SIG-M5 treated with dmso at 0.1 percent for 504 hours (cell line): ENCODE measurements around the gene PHACTR2.
A peak's percentile ranks its signal among the peaks of the same experiment; 100 is the strongest.
"Not testable (repeated sequence)": the region's sequence is repeated elsewhere in the genome, so short reads cannot be mapped to it uniquely, and the experiment has no call there.

Experiments
- DNase-seq: peaks from one replicate; lab custom pipeline; 2025; ENCODE audit not compliant: unreplicated experiment; lab: John Stamatoyannopoulos, UW

Gene PHACTR2

GRCh38 chr6:143844006-143844405 is 166.2 kb downstream of the PHACTR2 start:
- no peak for DNase-seq

GRCh38 chr6:143845033-143845432 is 167.3 kb downstream of the PHACTR2 start:
- DNase-seq: peak; percentile 25

GRCh38 chr6:143851706-143852105 is 173.9 kb downstream of the PHACTR2 start:
- not testable (repeated sequence) for DNase-seq

- not testable (repeated sequence) for DNase-seq
Measured at GRCh38 chr6:143855057-143855456, 177.3 kb downstream of the PHACTR2 start.

GRCh38 chr6:143856762-143857161 is 179.0 kb downstream of the PHACTR2 start:
- DNase-seq: not testable (repeated sequence)

- no peak for DNase-seq
Measured at GRCh38 chr6:143857651-143858050, 179.9 kb downstream of the PHACTR2 start.

- no peak for DNase-seq
Measured at GRCh38 chr6:143859891-143860660, 182.3 kb downstream of the PHACTR2 start.

GRCh38 chr6:143863771-143864170 is 186.0 kb downstream of the PHACTR2 start:
- DNase-seq: no peak

- DNase-seq: no peak
Measured at GRCh38 chr6:143864234-143864633, 186.5 kb downstream of the PHACTR2 start, which contains the start of gene ZC2HC1B. Gene ZC2HC1B (plus strand): TSS chr6:143864474. CDS start chr6:143864540, 66 bp downstream.

GRCh38 chr6:143867236-143867635 is 189.5 kb downstream of the PHACTR2 start:
- DNase-seq: no peak

GRCh38 chr6:143868808-143869207 is 191.0 kb downstream of the PHACTR2 start:
- not testable (repeated sequence) for DNase-seq

GRCh38 chr6:143871202-143871730 is 193.5 kb downstream of the PHACTR2 start:
- not testable (repeated sequence) for DNase-seq

GRCh38 chr6:143872201-143872600 is 194.4 kb downstream of the PHACTR2 start:
- peak; percentile 0 for DNase-seq

- not testable (repeated sequence) for DNase-seq
Measured at GRCh38 chr6:143873600-143873999, 195.8 kb downstream of the PHACTR2 start.

- DNase-seq: not testable (repeated sequence)
Measured at GRCh38 chr6:143874503-143874902, 196.7 kb downstream of the PHACTR2 start.

- no peak for DNase-seq
Measured at GRCh38 chr6:143877584-143878271, 200.0 kb downstream of the PHACTR2 start.

- peak; percentile 8 for DNase-seq
Measured at GRCh38 chr6:143878272-143878760, 200.6 kb downstream of the PHACTR2 start.

GRCh38 chr6:143880412-143880811 is 202.6 kb downstream of the PHACTR2 start:
- DNase-seq: no peak
